ENCODE measurements around the gene PRDM2.

The PRDM2 gene

DNA sequence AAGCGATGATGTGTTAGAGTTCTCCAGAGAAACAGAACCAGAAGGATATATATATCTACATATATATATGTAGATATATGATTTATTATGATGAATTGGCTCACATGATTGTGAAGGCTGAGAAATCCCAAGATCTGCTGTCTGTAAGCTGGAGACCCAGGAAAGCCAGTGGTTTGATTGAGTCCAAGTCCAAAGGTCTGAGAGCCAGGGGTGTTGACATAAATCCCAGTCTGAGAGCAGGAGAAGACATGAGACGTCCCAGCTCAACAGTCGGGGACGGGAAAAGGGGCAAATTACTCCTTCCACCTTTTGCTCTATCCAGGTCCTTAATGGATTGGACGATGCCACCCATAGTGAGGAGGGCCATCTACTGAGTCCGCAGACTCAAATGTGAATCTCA, 126.6 kb downstream of the PRDM2 start:
- H3K27me3 ChIP-seq (ENCODE audit: insufficient read depth, low read length), result no peaks in the 10 kb centered on the region
- no peaks in the 10 kb centered on the region for H3F3A ChIP-seq (ENCODE audit: insufficient read depth, low read length)
- H3K9ac ChIP-seq (ENCODE audit: low read length), result no peak overlapping the region
- H3K79me2 ChIP-seq (ENCODE audit: insufficient read depth, low read length), result no peaks in the 10 kb centered on the region
- H4K20me1 ChIP-seq (ENCODE audit: insufficient read depth, low read length), result no peaks in the 10 kb centered on the region
- no peak overlapping the region for H3K4me2 ChIP-seq (ENCODE audit: low read length)
- peaks cover 5% of the 10 kb centered on the region; the same call in 1 of the 2 replicates for H3K36me3 ChIP-seq (ENCODE audit: insufficient read depth, low read length)
- H3K9me3 ChIP-seq (ENCODE audit: low read length), result no peaks in the 10 kb centered on the region
- peaks cover 5% of the 10 kb centered on the region for H3K4me1 ChIP-seq (ENCODE audit: insufficient read depth, low read length, severe bottlenecking)
- no peaks in the 10 kb centered on the region for H3K9me2 ChIP-seq (ENCODE audit: low read depth, low read length)
- no peak overlapping the region for H2AFZ ChIP-seq (ENCODE audit: low read length)
- TF ChIP-seq, protein P1, sequence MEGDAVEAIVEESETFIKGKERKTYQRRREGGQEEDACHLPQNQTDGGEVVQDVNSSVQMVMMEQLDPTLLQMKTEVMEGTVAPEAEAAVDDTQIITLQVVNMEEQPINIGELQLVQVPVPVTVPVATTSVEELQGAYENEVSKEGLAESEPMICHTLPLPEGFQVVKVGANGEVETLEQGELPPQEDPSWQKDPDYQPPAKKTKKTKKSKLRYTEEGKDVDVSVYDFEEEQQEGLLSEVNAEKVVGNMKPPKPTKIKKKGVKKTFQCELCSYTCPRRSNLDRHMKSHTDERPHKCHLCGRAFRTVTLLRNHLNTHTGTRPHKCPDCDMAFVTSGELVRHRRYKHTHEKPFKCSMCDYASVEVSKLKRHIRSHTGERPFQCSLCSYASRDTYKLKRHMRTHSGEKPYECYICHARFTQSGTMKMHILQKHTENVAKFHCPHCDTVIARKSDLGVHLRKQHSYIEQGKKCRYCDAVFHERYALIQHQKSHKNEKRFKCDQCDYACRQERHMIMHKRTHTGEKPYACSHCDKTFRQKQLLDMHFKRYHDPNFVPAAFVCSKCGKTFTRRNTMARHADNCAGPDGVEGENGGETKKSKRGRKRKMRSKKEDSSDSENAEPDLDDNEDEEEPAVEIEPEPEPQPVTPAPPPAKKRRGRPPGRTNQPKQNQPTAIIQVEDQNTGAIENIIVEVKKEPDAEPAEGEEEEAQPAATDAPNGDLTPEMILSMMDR (IDR thresholded peaks at IDR 0.05; ENCODE audit: low read length), result no peak
- no peak for TF ChIP-seq EZH2 (IDR thresholded peaks at IDR 0.05; ENCODE audit: borderline replicate concordance, low read length)
- H3K27ac ChIP-seq (ENCODE audit: low read depth, low read length, poor library complexity, severe bottlenecking), result no peak overlapping the region
- no peak overlapping the region for H3K4me3 ChIP-seq (ENCODE audit: low read depth, low read length, poor library complexity, severe bottlenecking)

- H3K27ac ChIP-seq (ENCODE audit: low read depth, low read length, poor library complexity, severe bottlenecking), result no peak overlapping the region
Measured at GRCh38 chr1:13828454-13829151, 128.6 kb downstream of the PRDM2 start.

DNA sequence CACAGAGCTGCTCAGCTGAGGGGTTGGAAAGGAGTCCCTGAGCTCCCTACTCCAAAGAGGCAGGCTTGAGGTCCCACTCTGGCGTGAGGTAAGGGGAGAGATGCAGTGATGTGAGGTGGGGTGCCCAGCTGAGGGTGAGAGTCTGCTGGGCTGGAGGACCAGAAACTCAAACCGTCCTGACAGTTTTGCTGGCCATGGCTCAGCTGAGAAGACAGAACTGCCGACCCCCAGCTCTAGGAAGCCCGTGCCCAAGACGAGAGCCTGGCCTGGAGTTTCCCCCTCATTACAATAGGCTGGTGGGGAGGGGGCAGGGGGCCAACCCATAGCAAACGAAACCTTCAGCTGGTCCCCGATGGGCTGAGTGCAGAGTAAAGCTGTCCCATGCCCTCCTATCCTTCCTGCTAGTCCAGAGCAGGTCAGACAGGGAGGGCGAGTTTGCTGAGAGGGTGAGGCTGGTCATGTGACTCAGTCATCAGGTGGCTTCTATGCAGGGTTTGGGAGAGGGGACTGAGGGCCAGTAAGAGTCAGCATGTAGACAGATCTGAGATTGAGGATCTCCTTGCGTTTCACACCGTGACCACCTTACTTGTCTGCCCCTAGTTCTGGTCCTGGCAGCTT, 129.3 kb downstream of the PRDM2 start:
- Histone ChIP-seq H3K36me3 (ENCODE audit: insufficient read depth, low read length) (no peaks in the 10 kb centered on the region), H3K4me2 (ENCODE audit: low read length) (peak overlapping the region; percentile 61), H3K4me1 (ENCODE audit: insufficient read depth, low read length, severe bottlenecking) (peaks cover 5% of the 10 kb centered on the region), H3F3A (ENCODE audit: insufficient read depth, low read length) (no peaks in the 10 kb centered on the region), H3K27me3 (ENCODE audit: insufficient read depth, low read length) (no peaks in the 10 kb centered on the region), H2AFZ (ENCODE audit: low read length) (0 out of 2 replicates have a peak overlapping the region, but pooled peaks have one; percentile 39), H4K20me1 (ENCODE audit: insufficient read depth, low read length) (no peaks in the 10 kb centered on the region), H3K9me2 (ENCODE audit: low read depth, low read length) (no peaks in the 10 kb centered on the region), H3K9ac (ENCODE audit: low read length) (peak overlapping the region; percentile 46; the same call in 1 of the 2 replicates), H3K27ac (ENCODE audit: low read depth, low read length, poor library complexity, severe bottlenecking) (no peak overlapping the region), H3K79me2 (ENCODE audit: insufficient read depth, low read length) (no peaks in the 10 kb centered on the region), H3K9me3 (ENCODE audit: low read length) (no peaks in the 10 kb centered on the region), H3K4me3 (ENCODE audit: low read depth, low read length, poor library complexity, severe bottlenecking) (peak overlapping the region; percentile 55)
- TF ChIP-seq EZH2 (IDR thresholded peaks at IDR 0.05; ENCODE audit: borderline replicate concordance, low read length), result no peak
- TF ChIP-seq, protein P1 (IDR thresholded peaks at IDR 0.05; ENCODE audit: low read length), result no peak

More at GRCh38 chr1:13828454-13829151, 128.6 kb downstream of the PRDM2 start:
- Histone ChIP-seq H3K9ac (ENCODE audit: low read length) (peak overlapping the region; percentile 46; the same call in 1 of the 2 replicates), H3K4me2 (ENCODE audit: low read length) (peak overlapping the region; percentile 61), H3K79me2 (ENCODE audit: insufficient read depth, low read length) (no peaks in the 10 kb centered on the region), H3K4me1 (ENCODE audit: insufficient read depth, low read length, severe bottlenecking) (peaks cover 5% of the 10 kb centered on the region), H3K9me2 (ENCODE audit: low read depth, low read length) (no peaks in the 10 kb centered on the region), H2AFZ (ENCODE audit: low read length) (0 out of 2 replicates have a peak overlapping the region, but pooled peaks have one; percentile 39), H3F3A (ENCODE audit: insufficient read depth, low read length) (no peaks in the 10 kb centered on the region), H3K9me3 (ENCODE audit: low read length) (no peaks in the 10 kb centered on the region), H3K27me3 (ENCODE audit: insufficient read depth, low read length) (no peaks in the 10 kb centered on the region), H3K36me3 (ENCODE audit: insufficient read depth, low read length) (no peaks in the 10 kb centered on the region), H3K4me3 (ENCODE audit: low read depth, low read length, poor library complexity, severe bottlenecking) (peak overlapping the region; percentile 55), H4K20me1 (ENCODE audit: insufficient read depth, low read length) (no peaks in the 10 kb centered on the region)
- TF ChIP-seq, protein P1 (IDR thresholded peaks at IDR 0.05; ENCODE audit: low read length), result peak; percentile 86
- no peak for TF ChIP-seq EZH2 (IDR thresholded peaks at IDR 0.05; ENCODE audit: borderline replicate concordance, low read length)

Data from OCI-LY1 (cell line).